Suppressor macrophage treated with lipopolysaccharide for 4 hours (primary cell): ENCODE measurements around the gene NUTM2G.
"Not testable (repeated sequence)": the region's sequence is repeated elsewhere in the genome, so short reads cannot be mapped to it uniquely, and the experiment has no call there.

Source experiments
- DNase-seq: peaks from one replicate; pipeline ENCODE4 v3.0.0-alpha.2; 2020

The NUTM2G gene

GRCh38 chr9:96950539-96950938 is 21.9 kb downstream of the NUTM2G start:
- DNase-seq, result not testable (repeated sequence)

- DNase-seq, result not testable (repeated sequence)
Measured at GRCh38 chr9:96967591-96967990, 38.9 kb downstream of the NUTM2G start.

GRCh38 chr9:96972552-96972951 is 43.9 kb downstream of the NUTM2G start:
- DNase-seq, result not testable (repeated sequence)

GRCh38 chr9:96974037-96974436 is 45.4 kb downstream of the NUTM2G start:
- not testable (repeated sequence) for DNase-seq

GRCh38 chr9:96983496-96984122 is 55.0 kb downstream of the NUTM2G start:
- not testable (repeated sequence) for DNase-seq

- DNase-seq, result not testable (repeated sequence)
Measured at GRCh38 chr9:96984139-96984538, 55.5 kb downstream of the NUTM2G start.

GRCh38 chr9:96984887-96985286 is 56.2 kb downstream of the NUTM2G start:
- not testable (repeated sequence) for DNase-seq
